ENCODE measurements around the gene SLC5A6. TPM values are rescaled to one million over a fixed set of nuclear protein-coding genes. Genes with fewer than 3 reads are reported as not detected.
"Not testable (repeated sequence)": the region's sequence is repeated elsewhere in the genome, so short reads cannot be mapped to it uniquely, and the experiment has no call there.

SLC5A6 gene
- polyA plus RNA-seq, 1 experiment, result 22.0 TPM

GRCh38 chr2:27202854-27203253 is 9.2 kb downstream of the SLC5A6 start:
- no peaks in the 10 kb centered on the region for H3K9me3 ChIP-seq (ENCODE audit: control insufficient read depth, insufficient read depth, low read length)
- ChIA-PET POLR2A (no interaction called here), CTCF (interaction anchor here (0.6 to 1.2 kb wide), 2 partner anchors 12 to 101 kb away, joined by 3 to 4 read pairs; no protein-coding TSS in a partner anchor)
- no peaks in the 10 kb centered on the region for H3K27me3 ChIP-seq (ENCODE audit: control insufficient read depth, insufficient read depth, low read length)
- H3K27ac ChIP-seq (ENCODE audit: low read depth, low read length), result no peak overlapping the region
- no peak for TF ChIP-seq CTCF (IDR thresholded peaks at IDR 0.05; ENCODE audit: low read depth, low read length)
- no peak overlapping the region for H3K4me3 ChIP-seq (ENCODE audit: low read depth, low read length)
- DNase-seq (ENCODE audit: low read depth, low spot score), result no peak

GRCh38 chr2:27201675-27202074 is 10.4 kb downstream of the SLC5A6 start:
- H3K9me3 ChIP-seq (ENCODE audit: control insufficient read depth, insufficient read depth, low read length), result no peaks in the 10 kb centered on the region
- no peak overlapping the region for H3K27ac ChIP-seq (ENCODE audit: low read depth, low read length)
- POLR2A ChIA-PET, result no interaction called here
- no peak for DNase-seq (ENCODE audit: low read depth, low spot score)
- no peak for TF ChIP-seq CTCF (IDR thresholded peaks at IDR 0.05; ENCODE audit: low read depth, low read length)
- no peaks in the 10 kb centered on the region for H3K27me3 ChIP-seq (ENCODE audit: control insufficient read depth, insufficient read depth, low read length)
- no peak overlapping the region for H3K4me3 ChIP-seq (ENCODE audit: low read depth, low read length)
- CTCF ChIA-PET, result interaction anchor here (0.6 kb wide), 1 partner anchor 14 kb away, joined by 5 read pairs; no protein-coding TSS in a partner anchor

GRCh38 chr2:27199241-27199640 is 12.8 kb downstream of the SLC5A6 start:
- Histone ChIP-seq H3K4me3 (ENCODE audit: low read depth, low read length) (no peak overlapping the region), H3K27me3 (ENCODE audit: control insufficient read depth, insufficient read depth, low read length) (peaks cover 3% of the 10 kb centered on the region), H3K27ac (ENCODE audit: low read depth, low read length) (peak overlapping the region; percentile 11), H3K9me3 (ENCODE audit: control insufficient read depth, insufficient read depth, low read length) (no peaks in the 10 kb centered on the region)
- TF ChIP-seq CTCF (IDR thresholded peaks at IDR 0.05; ENCODE audit: low read depth, low read length), result no peak
- ChIA-PET CTCF (interaction anchor here (0.6 to 1.3 kb wide), 4 partner anchors 29 to 109 kb away, joined by 3 to 10 read pairs (median 4); no protein-coding TSS in a partner anchor), POLR2A (interaction anchor here (0.6 kb wide), 1 partner anchor 29 kb away, joined by 7 read pairs; no protein-coding TSS in a partner anchor)
- no peak for DNase-seq (ENCODE audit: low read depth, low spot score)

- no peak for TF ChIP-seq CTCF (IDR thresholded peaks at IDR 0.05; ENCODE audit: low read depth, low read length)
- ChIA-PET POLR2A (interaction anchor here (0.6 kb wide), 1 partner anchor 29 kb away, joined by 7 read pairs; no protein-coding TSS in a partner anchor), CTCF (interaction anchor here (0.6 to 1.3 kb wide), 4 partner anchors 29 to 109 kb away, joined by 3 to 10 read pairs (median 4); no protein-coding TSS in a partner anchor)
- Histone ChIP-seq H3K9me3 (ENCODE audit: control insufficient read depth, insufficient read depth, low read length) (no peaks in the 10 kb centered on the region), H3K27ac (ENCODE audit: low read depth, low read length) (no peak overlapping the region), H3K4me3 (ENCODE audit: low read depth, low read length) (no peak overlapping the region), H3K27me3 (ENCODE audit: control insufficient read depth, insufficient read depth, low read length) (peaks cover 3% of the 10 kb centered on the region)
- DNase-seq (ENCODE audit: low read depth, low spot score), result no peak
These were observed 13.4 kb downstream of the SLC5A6 start for GRCh38 chr2:27198627-27199026.

GRCh38 chr2:27198068-27198467 is 14.0 kb downstream of the SLC5A6 start:
- CTCF ChIA-PET, result interaction anchor here (1.3 kb wide), 1 partner anchor 28 kb away, joined by 3 read pairs; no protein-coding TSS in a partner anchor
- POLR2A ChIA-PET; H3K27me3 ChIP-seq (ENCODE audit: control insufficient read depth, insufficient read depth, low read length); H3K4me3 ChIP-seq (ENCODE audit: low read depth, low read length); H3K27ac ChIP-seq (ENCODE audit: low read depth, low read length); DNase-seq (ENCODE audit: low read depth, low spot score); H3K9me3 ChIP-seq (ENCODE audit: control insufficient read depth, insufficient read depth, low read length): not testable (repeated sequence)

- POLR2A ChIA-PET; H3K4me3 ChIP-seq (ENCODE audit: low read depth, low read length); H3K27ac ChIP-seq (ENCODE audit: low read depth, low read length); H3K9me3 ChIP-seq (ENCODE audit: control insufficient read depth, insufficient read depth, low read length); H3K27me3 ChIP-seq (ENCODE audit: control insufficient read depth, insufficient read depth, low read length); DNase-seq (ENCODE audit: low read depth, low spot score): not testable (repeated sequence)
- CTCF ChIA-PET, result interaction anchor here (1.1 to 1.4 kb wide), 2 partner anchors 26 to 62 kb away, joined by 4 to 5 read pairs; no protein-coding TSS in a partner anchor
These were observed 16.3 kb downstream of the SLC5A6 start for GRCh38 chr2:27195799-27196198.

Measured in AG04450 (cell line).